NCI-H526 (cell line): ENCODE results near the gene PDZD8.
A peak's percentile ranks its signal among the peaks of the same experiment; 100 is the strongest.
"Not testable (repeated sequence)": the region's sequence is repeated elsewhere in the genome, so short reads cannot be mapped to it uniquely, and the experiment has no call there.

Experiments used
- DNase-seq, 2 experiments: peaks; one replicate each; lab custom pipeline; 2025; lab: John Stamatoyannopoulos, UW

PDZD8 gene

DNA sequence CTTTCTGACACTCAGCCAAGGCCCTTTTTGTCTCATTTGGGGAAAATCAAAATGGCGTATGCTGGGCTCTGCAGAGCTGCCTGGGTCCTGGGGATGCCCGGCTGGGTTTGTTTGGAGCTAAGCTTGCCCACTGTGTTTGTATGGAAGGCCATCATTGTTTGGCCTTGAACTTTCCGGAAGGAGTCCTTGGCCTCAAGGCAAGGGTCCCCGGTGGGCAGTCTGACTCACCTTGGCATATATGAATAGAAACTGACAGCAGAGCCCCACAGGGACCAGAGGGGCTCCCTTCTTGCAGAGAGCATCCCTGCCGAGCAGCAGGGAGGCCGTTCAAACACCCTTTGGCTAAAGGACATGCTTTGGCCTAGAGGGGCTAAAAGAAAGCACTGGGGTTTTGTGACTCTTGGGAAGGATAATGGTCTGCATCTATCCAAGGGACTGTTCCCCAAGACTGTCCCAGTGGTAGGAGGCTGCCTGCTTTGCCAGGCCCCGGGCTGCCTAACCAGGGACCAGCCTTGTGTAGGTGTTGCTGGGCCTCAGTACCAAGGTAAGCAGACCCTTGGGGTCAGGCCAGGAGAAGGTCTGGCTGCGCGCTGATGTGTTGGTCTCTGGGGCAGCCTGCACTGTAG is 119.3 kb downstream of the PDZD8 start:
- DNase-seq = no peak

DNA sequence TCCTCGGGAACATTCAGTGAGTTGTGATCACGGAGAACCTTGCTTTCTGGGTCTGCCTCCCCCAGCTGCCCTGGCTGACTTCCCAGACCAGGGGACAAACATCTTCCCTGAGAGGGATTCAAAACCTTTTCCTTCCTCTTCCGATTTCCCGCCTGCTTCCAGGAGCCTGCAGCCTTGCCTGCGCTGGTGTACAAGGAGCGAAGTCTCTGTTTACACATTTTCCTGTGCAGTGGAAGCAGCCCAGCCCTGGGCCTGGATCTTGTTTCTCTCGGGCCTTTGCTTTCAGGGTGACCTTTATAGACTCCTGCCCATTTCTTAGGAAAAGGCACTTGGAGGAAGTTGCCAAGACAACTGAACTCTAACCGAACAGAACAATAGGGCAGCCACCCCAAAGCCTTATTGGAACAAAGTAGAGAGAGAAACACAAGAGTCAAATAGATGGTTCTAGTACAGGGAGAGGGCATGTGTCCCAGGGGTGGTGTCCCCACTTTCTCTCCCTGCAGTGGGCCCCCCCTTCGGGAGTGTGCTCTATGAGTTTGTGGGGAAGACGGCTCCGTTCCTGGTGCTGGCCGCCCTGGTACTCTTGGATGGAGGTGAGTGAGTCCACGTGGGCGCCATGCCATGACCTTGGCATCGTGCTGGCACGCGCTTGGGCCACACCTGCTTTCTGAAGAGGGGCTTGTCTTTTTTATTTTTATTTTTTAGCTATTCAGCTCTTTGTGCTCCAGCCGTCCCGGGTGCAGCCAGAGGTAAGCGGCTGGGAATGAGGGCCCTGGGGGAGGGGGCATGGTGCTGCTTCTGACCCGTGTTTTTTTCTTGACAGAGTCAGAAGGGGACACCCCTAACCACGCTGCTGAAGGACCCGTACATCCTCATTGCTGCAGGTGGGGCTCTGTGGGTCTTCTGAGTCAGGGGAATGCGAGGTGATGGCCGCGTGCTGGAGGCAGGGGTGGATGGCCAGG is 120.2 kb downstream of the PDZD8 start:
- DNase-seq = no peak

DNA sequence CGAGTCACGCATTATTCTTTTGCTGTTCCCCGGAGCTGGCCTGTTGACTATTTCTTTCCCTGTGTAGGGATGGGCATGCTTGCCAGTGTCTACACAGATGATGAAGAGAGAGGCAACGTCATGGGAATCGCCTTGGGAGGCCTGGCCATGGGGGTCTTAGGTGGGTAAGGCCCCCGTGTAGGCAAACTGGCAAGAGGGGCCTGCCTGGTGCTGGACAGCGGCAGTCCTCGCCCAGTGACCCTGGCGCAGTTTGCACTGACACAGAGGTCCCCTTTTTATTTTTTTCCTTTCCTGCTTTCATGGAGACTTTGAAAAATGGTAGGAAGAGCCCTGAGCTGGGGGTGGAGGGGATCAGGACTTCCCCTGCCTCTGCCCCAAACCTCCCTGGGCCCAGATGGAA is 120.9 kb downstream of the PDZD8 start:
- no peak for DNase-seq

DNA sequence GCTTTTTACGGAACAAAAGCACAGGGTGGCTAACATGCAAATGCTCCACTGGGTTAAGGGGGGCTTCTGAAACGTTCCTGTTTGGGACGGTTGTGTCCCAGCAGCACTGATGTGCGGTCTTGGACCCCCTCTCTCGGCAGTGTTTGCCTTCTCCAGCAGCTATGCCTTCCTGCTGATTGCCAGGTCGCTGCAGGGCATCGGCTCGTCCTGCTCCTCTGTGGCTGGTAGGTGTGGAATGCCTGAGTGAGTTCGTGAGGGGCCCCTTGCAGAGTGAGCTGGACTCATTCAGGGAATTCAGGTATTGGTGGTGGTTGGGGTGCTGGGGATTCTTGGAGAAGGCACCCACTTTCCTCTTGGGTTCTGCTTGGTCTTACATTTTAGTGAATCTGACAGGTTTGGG is 121.3 kb downstream of the PDZD8 start:
- DNase-seq = no peak

DNA sequence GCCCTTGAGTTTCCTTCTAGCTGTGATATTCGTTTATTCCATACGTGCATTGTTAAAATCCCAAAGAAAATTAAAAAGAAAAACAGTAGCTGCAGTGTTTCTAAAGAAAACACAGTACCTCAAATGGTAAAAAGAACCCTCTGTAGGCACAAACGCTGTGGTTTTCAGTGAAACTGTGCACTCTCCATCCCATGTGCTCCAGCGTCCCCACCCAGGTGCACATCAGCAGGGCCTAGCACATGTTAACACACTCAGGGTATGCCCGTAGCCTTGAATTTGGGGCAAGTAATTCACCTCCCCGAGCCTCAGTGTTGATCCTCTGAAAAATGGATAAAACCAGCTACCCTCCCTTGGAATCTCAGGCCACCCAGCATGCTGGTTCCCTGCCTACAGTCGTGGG is 124.8 kb downstream of the PDZD8 start:
- no peak for DNase-seq

DNA sequence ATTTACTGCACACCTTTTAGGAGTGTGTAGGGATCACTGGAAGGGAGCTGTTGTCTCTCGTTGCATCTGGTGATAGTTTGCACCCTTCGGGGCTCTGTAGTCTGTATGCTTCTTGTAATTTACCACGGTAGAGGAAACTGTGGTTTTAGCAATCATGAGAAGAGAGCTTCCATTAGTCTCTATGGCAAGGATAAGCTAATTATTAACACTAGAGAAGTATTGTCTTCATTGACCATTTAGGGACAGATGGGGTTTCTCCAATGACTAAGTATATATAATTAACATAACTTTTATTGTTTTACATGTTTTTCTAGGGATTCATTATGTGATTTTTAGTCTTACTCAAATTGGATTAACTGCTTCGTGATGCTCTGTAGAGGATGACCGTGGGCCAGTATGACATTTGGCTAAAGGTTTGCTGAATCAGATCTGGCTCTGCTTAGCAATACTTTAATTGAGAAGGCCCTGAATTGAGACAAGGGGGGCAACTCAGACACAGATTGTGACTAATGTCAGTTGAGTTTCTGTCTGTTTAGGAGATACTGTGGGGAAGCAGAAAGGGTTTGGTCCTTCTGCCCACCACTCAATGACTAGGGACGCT is 125.6 kb downstream of the PDZD8 start:
- DNase-seq = no peak

DNA sequence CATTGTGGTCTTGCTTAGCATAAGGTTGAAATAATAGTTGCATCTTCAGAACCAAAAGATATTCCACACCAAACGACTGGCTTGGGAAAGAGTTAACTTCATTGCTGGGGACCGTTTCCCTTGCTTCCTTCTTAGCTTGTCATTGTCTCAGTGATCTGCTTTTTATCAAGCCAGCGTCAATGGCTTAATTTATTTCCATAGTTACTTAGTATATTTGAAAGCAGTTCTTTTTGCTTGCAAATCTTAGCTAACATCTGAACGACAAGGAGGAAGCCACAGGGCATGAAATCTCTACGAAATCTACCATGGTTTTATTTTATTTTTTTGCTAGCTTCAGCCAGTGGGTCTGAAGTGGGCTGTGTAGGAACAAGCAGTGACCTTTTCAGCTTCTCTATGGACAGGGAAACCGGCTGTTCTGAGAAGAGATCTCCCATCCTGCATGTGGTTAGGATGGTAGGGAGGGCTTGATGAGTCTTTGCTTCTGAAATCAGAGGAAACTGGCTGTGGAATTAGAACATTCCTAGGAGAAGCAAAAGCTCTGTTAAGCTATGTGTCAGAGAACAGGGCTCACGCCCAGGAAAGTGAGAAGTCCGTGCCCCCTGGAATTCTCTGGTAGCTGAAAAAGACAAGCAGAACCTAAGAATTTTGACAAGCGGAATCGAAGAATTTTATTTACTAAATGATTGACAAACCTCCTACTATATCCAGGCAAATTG is 126.3 kb downstream of the PDZD8 start:
- no peak for DNase-seq

DNA sequence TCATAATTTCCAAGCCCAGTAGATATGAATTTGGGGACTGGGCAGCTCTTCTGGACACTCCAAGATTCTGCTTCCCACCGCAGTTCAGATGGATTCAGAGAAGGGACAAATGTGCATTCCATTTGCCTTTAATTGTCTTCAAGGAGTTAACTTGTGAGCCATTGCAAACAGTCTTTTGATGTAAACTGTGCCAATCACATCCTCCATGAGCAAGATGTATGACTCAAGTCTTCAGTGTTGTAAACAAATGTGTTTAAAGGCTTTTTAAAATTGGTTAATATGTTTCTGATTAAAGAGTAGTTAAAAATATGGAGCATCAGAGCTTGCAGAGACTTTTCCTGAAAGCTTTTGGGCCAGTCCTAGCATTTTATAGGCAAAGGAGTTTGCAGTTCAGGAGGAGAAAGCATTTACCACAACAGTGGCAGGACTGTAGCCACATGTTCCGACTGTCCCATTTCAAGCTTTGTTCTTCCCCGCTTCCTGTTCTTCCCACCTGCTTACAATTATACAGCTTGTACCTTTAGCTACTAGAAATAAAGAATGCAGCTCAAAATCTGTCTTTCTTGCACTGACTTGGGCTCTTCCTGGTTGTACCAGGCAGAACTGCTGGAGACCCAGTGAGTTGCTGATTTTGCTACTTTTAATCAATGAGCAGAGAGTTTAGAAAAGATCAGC is 128.1 kb downstream of the PDZD8 start:
- DNase-seq = no peak

DNA sequence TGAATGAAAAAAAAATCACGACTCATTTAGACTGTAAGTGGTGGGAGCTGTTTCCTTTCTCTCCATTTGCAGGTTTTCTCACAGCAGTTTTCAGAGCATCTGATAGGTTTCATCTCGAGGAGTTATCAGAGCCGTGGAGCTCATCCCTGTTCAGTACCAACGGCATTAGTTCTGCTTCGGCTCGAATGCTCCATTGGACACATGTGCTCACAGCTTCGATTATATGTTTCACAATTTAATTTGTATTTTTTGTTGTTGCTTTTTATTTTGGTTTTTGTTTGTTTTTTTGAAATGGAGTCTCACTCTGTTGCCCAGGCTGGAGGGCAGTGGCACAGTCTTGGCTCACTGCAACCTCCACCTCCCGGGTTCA is 132.8 kb downstream of the PDZD8 start:
- DNase-seq = no peak

DNA sequence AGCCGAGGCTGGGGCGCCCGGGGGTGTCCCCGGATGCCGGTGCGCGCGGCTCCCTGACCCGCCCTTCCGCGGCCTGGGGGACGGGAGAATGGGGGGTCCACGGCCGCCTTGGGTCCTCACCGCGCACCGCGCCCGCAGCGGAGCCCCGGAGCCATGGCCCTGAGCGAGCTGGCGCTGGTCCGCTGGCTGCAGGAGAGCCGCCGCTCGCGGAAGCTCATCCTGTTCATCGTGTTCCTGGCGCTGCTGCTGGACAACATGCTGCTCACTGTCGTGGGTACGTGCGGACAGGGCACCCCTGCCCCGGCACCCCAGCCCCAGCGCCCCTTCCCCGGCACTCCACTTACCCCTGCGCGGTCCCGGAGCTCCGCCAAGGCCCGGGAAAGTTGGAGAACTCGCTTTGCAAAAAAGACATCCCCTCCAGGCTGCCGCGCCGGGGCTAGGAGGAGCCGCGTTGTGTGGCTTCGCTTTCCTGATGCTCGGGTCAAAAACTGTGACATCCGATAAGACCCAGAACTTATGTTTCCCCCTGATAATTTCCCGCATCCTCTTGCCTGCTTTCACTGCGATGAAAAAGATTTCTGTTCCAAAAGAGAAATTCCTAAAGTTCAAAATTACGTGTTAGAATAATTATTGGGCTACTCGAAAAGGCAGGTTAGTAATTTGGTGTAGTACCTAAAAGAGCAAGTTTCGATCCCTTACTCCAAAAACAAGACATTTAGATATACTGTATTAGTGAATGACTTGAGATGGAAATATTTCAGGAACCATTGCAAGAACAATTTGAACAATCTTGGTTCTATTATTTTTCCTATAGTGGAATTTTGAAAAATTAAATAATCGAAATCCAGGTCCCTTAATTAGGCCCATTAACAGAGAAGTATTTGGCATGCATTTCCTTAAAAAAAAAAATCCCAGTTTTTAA is 133.4 kb downstream of the PDZD8 start:
- peak in 1 of 2 experiments; percentile 43 for DNase-seq

DNA sequence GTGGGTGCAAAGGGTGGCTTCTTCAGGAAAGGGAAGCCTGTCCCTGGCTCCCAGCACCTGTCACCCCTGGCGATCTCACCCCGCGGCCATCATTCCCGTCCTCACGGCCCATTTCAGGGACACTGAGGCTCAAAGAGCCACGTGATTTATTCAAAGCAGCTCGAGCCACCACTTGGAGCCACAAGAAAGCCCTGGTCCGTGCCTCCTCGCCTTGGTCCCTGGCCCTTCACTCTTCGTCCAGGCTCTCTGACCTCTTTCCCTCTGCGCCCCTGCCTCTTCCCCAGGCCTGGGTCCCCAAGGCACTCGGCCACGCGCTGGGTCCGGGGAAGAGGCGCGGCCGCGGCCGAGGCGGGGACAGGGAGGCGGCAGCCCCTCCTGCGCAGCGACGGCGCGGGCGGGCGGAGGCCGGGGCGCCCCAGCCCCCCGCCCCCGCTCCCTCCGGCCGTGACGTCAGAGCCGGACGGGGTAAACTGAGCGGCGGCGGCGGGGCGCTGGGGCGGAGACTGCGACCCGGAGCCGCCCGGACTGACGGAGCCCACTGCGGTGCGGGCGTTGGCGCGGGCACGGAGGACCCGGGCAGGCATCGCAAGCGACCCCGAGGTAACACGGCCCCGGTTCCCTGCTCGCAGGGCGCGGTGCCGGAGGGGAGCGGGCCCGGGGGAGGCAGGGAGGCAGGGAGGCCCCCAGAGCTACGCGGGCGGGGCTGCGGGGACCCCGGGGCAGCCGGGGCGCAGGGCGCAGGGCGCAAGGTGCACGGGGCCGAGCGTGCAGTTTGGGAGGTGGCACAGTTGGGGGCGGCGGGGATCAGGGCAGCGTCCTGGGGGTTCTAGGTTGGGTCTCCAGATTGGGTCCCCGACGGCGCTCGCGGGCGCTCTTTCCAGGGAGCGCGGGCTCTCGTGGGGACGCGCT is 134.4 kb downstream of the PDZD8 start, which contains the start of gene SLC18A2:
TSS of gene SLC18A2 (plus strand) at position 494 of the 909 bp plus-strand sequence. CDS start 580 bp downstream, outside the sequence.
- peak in 1 of 2 experiments; percentile 21 for DNase-seq

DNA sequence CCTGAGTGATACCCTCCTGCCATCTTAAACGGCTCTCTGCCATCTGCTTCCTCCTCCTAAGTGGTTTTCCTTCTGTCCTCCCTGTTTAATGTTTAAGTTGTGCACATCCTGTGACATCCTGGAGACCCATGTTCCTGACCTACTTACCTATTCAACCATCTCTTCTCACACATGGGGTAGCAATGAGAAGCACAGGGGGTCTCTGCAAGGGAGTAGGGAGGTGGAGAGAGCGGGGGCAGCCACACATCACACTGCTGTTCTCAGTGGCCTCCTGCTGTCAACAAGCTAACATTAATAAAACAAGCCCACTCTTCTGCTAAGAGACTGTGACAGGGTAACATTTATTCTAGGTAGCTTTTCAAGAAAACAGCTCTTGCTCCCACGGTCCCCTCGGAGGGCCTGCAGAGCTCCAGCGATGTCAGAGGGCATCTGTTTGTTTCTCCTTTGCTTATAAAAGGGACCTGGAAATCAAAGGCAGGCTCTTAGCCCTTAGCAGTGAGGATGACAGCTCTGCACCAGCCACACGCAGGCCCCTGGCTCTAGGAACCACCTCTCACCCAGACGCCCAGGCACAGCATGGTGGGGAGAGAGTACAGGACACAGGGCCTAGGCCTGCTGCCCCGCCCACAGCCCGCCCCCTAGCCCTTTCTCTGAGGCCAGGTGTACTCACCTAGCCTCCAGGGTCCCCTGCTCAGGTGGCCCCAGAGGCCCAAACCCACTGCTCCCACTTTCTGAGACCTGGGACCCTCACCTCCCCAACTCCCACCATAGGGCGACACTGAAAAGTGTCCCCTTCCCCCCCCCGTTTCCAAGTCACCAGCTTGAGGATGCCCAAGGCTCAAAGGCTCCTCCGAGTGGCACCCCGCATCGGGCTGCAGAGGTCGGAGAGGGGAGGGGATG is 135.3 kb downstream of the PDZD8 start:
- peak in 1 of 2 experiments; percentile 11 for DNase-seq

DNA sequence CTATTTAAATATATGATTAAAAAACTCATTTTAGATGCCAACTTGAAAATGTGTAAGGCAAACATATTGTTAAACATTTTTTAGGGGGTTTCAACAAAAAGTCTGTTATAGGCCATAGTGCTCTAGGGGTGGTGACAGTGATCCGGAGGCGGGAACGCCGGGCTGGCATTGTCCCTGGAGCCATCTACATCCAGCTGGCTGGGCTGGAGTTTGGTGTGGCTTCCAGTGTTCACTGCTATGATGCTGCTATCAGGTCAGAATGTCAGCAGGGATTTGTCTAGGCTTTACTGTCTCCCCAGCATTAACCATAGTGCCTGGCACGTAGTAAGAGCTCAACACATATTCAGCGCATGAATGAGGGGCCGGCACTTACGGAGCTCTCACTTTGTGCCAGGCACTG is 136.2 kb downstream of the PDZD8 start:
- DNase-seq = no peak

DNA sequence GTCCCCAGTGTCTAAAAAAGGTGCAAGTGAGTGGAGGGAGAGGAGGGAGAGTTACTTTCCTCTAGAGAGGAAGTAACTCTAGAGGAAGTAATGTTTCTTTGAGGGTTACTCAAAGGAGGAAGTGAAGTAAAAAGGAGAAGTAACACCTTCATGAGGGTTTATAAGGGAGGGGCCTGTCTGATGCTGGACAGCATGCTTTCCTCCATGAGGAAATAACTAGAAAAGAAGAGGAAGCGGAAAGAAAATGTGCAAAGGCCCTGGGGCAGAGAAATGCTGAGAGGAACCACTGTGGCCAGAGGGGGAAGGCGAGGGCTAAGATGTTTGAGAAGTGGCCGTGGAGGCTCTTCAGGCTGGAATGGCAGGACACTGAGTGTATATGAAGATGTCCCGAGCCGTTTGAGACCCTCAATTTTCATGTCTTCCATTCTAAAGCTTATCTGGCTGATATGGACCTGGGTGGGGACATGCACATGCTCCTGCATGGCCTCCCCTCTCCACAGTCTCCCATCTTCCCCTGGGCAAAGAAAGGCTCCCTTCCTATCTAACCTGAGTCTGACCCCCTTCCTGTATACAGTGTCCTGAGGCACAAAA is 137.7 kb downstream of the PDZD8 start:
- DNase-seq = no peak

DNA sequence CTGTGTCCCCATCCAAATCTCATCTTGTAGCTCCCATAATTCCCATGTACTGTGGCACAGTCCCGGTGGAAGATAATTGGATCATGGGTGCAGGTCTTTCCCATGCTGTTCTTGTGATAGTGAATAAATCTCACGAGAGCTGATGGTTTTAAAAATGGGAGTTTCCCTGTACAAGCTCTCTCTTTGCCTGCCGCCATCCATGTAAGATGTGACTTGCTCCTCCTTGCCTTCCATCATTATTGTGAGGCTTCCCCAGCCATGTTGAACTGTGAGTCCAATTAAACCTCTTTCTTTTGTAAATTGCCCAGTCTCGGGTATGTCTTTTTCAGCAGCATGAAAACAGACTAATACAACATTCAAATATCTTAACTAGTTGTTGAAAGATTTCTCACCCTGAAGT is 145.1 kb downstream of the PDZD8 start:
- DNase-seq = not testable (repeated sequence)

DNA sequence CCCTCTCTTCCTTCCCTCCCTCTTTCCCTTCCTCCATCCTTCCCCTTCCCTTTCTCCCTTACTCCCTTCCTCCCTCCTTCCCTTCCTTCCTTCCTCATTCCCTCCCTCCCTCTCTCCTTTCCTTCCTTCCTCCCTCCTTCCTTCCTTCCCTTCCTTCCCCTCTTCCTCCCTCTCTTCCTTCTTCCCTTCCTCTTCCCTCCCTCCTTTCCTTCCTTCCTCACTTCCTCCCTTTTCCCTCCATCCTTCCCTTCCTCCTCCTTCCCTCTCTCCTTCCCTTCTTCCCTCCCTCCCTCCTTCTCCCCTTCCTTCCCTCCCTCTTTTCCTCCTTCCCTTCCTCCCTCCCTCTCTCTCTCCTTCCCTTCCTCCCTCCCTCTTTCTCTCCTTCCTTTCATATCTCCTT is 147.0 kb downstream of the PDZD8 start:
- DNase-seq = no peak
